ENCODE measurements around the gene CENPX. TPM values are rescaled to one million over a fixed set of nuclear protein-coding genes. Genes with fewer than 3 reads are reported as not detected.
A peak's percentile ranks its signal among the peaks of the same experiment; 100 is the strongest.

CENPX gene
- total and polyA plus RNA-seq, 8 donors = 42.9 to 77.7 (median 49.8) TPM

GRCh38 chr17:82055965-82056728, 33.5 kb upstream of the CENPX start:
- intact Hi-C loops (cut with DNase I) = no loop called here
- no peak overlapping the region for H3K27ac ChIP-seq
- peaks cover 9 to 21% of the 10 kb centered on the region in 2 donors for H3K4me1 ChIP-seq
- no peak for ATAC-seq
- H3K27me3 ChIP-seq = no peaks in the 10 kb centered on the region
- no peak overlapping the region for H3K4me3 ChIP-seq
- H3K9me3 ChIP-seq = no peaks in the 10 kb centered on the region
- no peak for TF ChIP-seq CTCF (IDR thresholded peaks at IDR 0.05)
- peaks cover 0 to 81% of the 10 kb centered on the region in 2 donors for H3K36me3 ChIP-seq
- DNase-seq = peak in 1 of 4 donors; percentile 60

- no peak overlapping the region for H3K4me3 ChIP-seq
- H3K27me3 ChIP-seq = no peaks in the 10 kb centered on the region
- H3K9me3 ChIP-seq = no peaks in the 10 kb centered on the region
- peak in 1 of 4 donors; percentile 56 for DNase-seq
- TF ChIP-seq CTCF (IDR thresholded peaks at IDR 0.05) = no peak
- intact Hi-C loops (cut with DNase I) = no loop called here
- H3K27ac ChIP-seq = no peak overlapping the region
- no peak for ATAC-seq
- H3K4me1 ChIP-seq = peaks cover 16 to 29% of the 10 kb centered on the region in 2 donors
- peaks cover 0 to 72% of the 10 kb centered on the region in 2 donors for H3K36me3 ChIP-seq
Measured at GRCh38 chr17:82055023-82055964, 32.6 kb upstream of the CENPX start.

GRCh38 chr17:82054351-82055022, 31.8 kb upstream of the CENPX start:
- ATAC-seq = no peak
- intact Hi-C loops (cut with DNase I) = no loop called here
- TF ChIP-seq CTCF (IDR thresholded peaks at IDR 0.05) = no peak
- Histone ChIP-seq H3K9me3 (no peaks in the 10 kb centered on the region), H3K4me1 (peaks cover 17 to 37% of the 10 kb centered on the region in 2 donors), H3K36me3 (peaks cover 0 to 68% of the 10 kb centered on the region in 2 donors), H3K27ac (no peak overlapping the region), H3K27me3 (no peaks in the 10 kb centered on the region), H3K4me3 (no peak overlapping the region)
- peak in 1 of 4 donors; percentile 73 for DNase-seq

GRCh38 chr17:82053556-82054263, 31.0 kb upstream of the CENPX start:
- intact Hi-C loops (cut with DNase I) = no loop called here
- peaks cover 17 to 41% of the 10 kb centered on the region in 2 donors for H3K4me1 ChIP-seq
- no peak overlapping the region for H3K27ac ChIP-seq
- TF ChIP-seq CTCF (IDR thresholded peaks at IDR 0.05) = no peak
- ATAC-seq (no peak), DNase-seq (peak in 1 of 4 donors; percentile 68)
- no peaks in the 10 kb centered on the region for H3K27me3 ChIP-seq
- no peaks in the 10 kb centered on the region for H3K9me3 ChIP-seq
- peak overlapping the region in 1 of 2 donors; percentile 75 for H3K4me3 ChIP-seq
- H3K36me3 ChIP-seq = peaks cover 0 to 68% of the 10 kb centered on the region in 2 donors

Measured in left lung (tissue), 10 donors.